Activated CD4-positive, alpha-beta T cell treated with anti-CD3 and anti-CD28 coated beads for 1 hour (primary cell): ENCODE data around the gene MISP3.
A peak's percentile ranks its signal among the peaks of the same experiment; 100 is the strongest.
"Not testable (repeated sequence)": the region's sequence is repeated elsewhere in the genome, so short reads cannot be mapped to it uniquely, and the experiment has no call there.

ENCODE experiments used
- DNase-seq: peaks from one replicate; pipeline ENCODE4 v3.0.0-alpha.2; 2020

The MISP3 gene

DNA sequence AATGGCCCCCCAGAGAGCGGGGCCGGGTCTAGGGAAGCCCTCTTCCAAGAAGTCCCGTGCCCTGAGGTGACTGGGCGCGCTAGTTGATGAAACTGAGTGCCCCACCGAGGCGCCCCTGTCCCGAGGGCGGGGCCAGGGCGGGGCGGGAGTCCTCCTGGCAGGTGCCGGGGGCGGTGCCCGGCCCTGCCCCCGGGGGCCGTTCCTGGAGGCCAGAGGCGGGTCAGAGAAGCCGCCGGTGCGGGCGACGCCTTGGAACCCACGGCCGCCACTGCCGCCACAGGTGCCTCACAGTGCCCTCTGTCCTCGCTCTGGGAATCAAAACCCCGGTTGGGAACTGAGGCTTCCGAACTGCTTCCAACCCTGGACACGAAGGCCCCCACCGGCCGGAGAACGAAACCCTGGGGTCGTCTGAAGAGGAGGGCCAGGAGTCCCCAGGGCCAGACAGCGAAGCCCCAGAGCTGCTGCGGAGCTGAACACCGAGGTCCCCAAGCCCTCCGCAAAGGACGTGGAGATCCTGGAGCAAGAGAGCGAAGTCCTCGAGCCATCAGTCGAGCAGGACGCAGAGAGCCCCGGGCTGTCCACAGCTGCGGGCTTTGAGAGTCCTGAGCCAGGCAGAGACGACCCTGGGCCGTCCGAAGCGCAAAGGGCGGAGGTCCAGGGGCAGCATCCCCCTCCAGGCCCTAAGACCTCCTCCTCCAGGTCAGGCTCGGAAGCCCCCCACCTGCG, at the start of gene MISP3:
Gene MISP3 (plus strand): TSS at position 252 of the 726 bp plus-strand sequence. CDS start 524 bp downstream, outside the sequence.
- no peak for DNase-seq

- DNase-seq, result no peak
Observed at GRCh38 chr19:14023404-14024235, 49.0 kb upstream of the MISP3 start.

GRCh38 chr19:14026652-14027192, 45.9 kb upstream of the MISP3 start:
- DNase-seq, result not testable (repeated sequence)

DNA sequence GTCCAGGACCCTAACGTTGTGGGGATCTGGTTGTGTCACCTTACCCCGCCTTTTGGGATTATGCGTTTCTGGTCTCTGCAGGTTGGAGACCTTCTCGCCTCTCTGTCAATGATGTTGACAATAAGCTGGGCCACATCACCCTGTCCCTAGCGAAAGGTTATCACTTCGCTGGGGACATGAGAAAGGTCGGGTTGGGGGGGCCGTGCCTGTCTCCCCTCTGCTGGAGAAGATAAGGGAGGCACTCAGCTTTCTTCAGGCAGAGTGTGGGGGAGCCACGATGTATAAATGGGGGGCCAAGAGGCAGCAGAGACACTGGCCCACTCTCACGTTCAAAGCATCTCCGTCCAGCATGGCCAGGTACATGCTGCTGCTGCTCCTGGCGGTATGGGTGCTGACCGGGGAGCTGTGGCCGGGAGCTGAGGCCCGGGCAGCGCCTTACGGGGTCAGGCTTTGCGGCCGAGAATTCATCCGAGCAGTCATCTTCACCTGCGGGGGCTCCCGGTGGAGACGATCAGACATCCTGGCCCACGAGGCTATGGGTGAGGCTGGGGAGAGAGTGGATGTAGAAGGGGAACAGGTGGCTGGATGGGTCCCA, 44.6 kb upstream of the MISP3 start, which contains the start of gene RLN3:
Gene RLN3 (plus strand): TSS at position 293 of the 595 bp plus-strand sequence. CDS start 57 bp downstream, at position 350.
- no peak for DNase-seq

DNA sequence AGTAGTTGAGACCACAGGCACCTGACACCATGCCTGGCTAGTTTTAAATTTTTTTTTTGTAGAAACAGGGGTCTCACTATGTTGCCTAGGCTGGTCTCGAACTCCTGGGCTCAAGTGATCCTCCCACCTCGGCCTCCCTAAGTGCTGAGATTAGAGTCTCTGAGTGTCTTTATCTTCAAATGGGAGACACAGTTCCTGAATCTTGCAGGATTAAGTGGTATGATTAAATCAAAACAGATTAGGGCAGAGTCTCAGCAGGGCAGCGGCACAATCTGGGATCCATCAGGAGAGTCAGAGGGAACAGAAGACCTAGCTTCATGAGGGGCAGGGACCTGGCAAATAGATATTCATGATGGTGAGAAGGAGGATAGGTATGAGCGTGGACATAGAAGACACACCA, 43.7 kb upstream of the MISP3 start:
- no peak for DNase-seq

- DNase-seq, result no peak
Observed at GRCh38 chr19:14030997-14031718, 41.4 kb upstream of the MISP3 start.

DNA sequence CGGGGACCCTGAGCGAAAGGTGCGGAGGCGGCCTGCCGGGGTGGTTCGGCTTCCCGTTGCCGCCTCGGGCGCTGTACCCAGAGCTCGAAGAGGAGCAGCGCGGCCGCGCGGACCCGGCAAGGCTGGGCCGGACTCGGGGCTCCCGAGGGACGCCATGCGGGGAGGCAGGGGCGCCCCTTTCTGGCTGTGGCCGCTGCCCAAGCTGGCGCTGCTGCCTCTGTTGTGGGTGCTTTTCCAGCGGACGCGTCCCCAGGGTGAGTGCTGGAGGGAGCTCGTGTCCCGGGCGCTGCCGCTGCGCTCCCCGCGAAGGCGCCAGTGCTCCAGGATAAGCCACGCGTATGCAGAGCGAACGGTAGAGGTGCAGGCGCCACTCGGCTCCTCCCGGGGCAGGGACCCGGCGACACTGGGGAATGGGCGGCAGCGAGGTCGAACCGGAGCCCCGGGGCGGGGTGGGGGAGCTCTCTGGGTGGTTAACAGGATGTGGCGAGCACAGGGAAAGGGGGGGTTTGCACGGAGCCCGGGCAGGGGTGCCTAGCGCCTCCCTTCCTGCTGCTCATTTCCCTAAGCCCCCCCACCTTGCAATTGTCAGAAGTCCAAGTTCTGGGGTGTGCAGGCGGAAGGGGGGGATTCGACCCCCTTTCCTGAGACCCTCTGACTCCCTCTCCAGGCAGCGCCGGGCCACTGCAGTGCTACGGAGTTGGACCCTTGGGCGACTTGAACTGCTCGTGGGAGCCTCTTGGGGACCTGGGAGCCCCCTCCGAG, 40.7 kb upstream of the MISP3 start, which contains the start of gene IL27RA:
Gene IL27RA (plus strand): TSS at position 44 of the 762 bp plus-strand sequence. CDS start 111 bp downstream, at position 155.
- peak; percentile 76 for DNase-seq

- no peak for DNase-seq
Observed at GRCh38 chr19:14033946-14034345, 38.6 kb upstream of the MISP3 start.

DNA sequence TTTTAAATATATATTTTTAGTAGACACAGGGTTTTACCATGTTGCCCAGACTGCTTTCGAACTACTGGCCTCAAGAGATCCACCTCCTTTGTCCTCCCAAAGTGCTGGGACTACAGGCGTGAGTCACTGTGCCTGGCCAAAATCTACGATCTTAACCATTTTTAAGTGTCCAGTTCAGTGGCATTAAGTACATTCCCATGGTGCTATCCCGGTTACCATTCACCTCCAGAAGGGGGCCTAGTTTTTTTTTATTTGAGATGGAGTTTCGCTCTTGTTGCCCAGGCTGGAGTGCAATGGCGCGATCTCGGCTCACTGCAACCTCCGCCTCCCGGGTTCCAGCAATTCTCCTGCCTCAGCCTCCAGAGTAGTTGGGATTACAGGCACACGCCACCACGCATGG, 37.4 kb upstream of the MISP3 start:
- not testable (repeated sequence) for DNase-seq

- no peak for DNase-seq
Observed at GRCh38 chr19:14035706-14036105, 36.9 kb upstream of the MISP3 start.

GRCh38 chr19:14039181-14039580, 33.4 kb upstream of the MISP3 start:
- DNase-seq, result no peak

GRCh38 chr19:14042659-14043608, 29.7 kb upstream of the MISP3 start:
- not testable (repeated sequence) for DNase-seq

- not testable (repeated sequence) for DNase-seq
Observed at GRCh38 chr19:14047866-14048265, 24.7 kb upstream of the MISP3 start.

GRCh38 chr19:14048443-14049153, 24.0 kb upstream of the MISP3 start:
- DNase-seq, result peak; percentile 67

DNA sequence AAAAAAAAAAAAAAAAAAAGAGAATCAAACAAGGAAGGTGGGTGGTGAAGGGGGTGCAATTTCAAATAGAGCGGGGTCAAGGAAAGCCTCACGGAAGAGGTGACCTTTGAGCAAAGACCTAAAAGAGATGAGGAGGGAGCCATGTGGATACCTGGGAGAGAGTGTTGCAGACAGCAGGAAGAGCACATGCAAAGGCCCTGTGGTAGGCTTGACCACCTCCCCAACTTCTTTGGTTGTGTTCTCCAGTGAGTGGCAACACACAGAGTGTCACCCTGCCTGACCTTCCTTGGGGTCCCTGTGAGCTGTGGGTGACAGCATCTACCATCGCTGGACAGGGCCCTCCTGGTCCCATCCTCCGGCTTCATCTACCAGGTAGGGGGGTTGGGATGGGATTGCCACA, 22.1 kb upstream of the MISP3 start:
- DNase-seq, result no peak

DNA sequence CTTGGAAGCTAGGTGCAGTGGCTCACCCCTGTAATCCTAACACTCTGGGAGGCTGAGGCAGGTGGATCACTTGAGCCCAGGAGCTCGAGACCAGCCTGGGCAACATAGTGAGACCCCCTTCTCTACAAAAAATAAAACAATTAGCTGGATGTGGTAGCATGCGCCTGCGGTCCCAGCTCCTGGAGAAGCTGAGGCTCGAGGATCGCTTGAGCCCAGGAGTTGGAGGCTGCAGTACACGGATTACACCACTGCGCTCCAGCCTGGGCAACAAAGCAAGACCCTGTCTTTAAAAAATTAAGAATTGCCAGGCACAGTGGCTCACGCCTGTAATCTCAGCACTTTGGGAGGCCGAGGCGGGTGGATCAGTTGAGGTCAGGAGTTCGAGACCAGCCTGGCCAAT, 21.6 kb upstream of the MISP3 start:
- DNase-seq, result not testable (repeated sequence)

DNA sequence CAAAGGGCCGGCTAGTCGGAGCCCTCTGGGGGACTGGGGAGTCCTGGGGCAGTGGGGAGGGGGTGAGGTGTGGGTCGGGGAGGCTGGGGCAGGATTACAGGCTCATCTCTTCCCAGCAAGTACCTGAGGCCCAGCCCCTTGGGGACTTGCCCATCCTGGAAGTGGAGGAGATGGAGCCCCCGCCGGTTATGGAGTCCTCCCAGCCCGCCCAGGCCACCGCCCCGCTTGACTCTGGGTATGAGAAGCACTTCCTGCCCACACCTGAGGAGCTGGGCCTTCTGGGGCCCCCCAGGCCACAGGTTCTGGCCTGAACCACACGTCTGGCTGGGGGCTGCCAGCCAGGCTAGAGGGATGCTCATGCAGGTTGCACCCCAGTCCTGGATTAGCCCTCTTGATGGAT, 20.6 kb upstream of the MISP3 start:
- DNase-seq, result no peak

DNA sequence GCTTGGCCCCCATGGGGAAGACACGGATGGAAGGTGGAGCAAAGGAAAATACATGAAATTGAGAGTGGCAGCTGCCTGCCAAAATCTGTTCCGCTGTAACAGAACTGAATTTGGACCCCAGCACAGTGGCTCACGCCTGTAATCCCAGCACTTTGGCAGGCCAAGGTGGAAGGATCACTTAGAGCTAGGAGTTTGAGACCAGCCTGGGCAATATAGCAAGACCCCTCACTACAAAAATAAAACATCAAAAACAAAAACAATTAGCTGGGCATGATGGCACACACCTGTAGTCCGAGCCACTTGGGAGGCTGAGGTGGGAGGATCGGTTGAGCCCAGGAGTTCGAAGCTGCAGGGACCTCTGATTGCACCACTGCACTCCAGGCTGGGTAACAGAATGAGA, 20.1 kb upstream of the MISP3 start:
- no peak for DNase-seq

- DNase-seq, result no peak
Observed at GRCh38 chr19:14053032-14053431, 19.6 kb upstream of the MISP3 start.

DNA sequence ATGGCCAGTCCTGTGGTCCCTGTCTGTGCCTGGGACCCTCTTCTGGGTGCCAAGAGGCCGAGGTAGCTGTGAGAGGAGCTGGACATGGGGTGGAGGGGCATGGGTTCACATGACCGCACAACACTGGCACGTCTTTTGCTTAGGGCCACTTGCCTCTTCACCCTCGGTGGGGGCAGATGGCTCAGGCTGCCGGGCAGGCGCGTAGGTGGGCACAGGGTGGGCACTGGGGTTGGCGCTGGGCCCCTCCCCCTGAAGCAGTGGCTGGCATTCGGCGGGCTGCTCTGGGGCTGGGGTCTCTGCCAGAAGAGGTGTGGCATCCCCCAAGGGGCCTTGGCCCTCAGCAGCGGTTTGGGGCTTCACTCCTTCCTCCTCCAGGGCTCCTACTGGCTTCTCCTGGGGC, 19.1 kb upstream of the MISP3 start:
- no peak for DNase-seq
